ENCODE measurements around the gene HTRA2.

Gene HTRA2

DNA sequence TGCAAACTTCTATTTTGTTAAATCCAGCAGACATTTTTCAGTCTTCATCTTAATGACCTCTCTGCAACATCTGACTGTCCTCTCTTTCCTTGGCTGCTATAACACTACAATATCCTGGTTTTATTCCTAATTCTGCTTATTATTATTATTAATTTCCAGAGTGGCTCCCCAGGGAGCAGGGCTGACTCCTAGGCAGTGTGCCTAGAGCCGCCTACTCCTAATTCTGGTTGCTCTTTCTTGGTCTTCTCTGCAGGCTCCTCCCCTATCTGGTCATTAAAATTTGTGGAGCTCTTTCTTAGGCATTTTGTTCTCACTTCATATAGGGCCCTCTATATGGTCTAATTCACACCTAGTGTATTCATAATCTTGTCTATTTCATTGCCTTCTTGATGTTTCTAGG is 13.2 kb downstream of the HTRA2 start:
- no peak for DNase-seq (ENCODE audit: low read depth)
- H3K4me3 ChIP-seq (ENCODE audit: low read depth, low read length), result no peak overlapping the region
- TF ChIP-seq, protein P1, sequence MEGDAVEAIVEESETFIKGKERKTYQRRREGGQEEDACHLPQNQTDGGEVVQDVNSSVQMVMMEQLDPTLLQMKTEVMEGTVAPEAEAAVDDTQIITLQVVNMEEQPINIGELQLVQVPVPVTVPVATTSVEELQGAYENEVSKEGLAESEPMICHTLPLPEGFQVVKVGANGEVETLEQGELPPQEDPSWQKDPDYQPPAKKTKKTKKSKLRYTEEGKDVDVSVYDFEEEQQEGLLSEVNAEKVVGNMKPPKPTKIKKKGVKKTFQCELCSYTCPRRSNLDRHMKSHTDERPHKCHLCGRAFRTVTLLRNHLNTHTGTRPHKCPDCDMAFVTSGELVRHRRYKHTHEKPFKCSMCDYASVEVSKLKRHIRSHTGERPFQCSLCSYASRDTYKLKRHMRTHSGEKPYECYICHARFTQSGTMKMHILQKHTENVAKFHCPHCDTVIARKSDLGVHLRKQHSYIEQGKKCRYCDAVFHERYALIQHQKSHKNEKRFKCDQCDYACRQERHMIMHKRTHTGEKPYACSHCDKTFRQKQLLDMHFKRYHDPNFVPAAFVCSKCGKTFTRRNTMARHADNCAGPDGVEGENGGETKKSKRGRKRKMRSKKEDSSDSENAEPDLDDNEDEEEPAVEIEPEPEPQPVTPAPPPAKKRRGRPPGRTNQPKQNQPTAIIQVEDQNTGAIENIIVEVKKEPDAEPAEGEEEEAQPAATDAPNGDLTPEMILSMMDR (IDR thresholded peaks at IDR 0.05; ENCODE audit: low read depth, low read length), result no peak
- TF ChIP-seq POLR2A (IDR thresholded peaks at IDR 0.05; ENCODE audit: extremely low read depth, insufficient read length), result no peak
- no peak for TF ChIP-seq MYC (IDR thresholded peaks at IDR 0.05; ENCODE audit: low read depth, low read length)
- TF ChIP-seq, protein P2, sequence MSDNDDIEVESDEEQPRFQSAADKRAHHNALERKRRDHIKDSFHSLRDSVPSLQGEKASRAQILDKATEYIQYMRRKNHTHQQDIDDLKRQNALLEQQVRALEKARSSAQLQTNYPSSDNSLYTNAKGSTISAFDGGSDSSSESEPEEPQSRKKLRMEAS (IDR thresholded peaks at IDR 0.05; ENCODE audit: low read depth, low read length), result no peak

DNA sequence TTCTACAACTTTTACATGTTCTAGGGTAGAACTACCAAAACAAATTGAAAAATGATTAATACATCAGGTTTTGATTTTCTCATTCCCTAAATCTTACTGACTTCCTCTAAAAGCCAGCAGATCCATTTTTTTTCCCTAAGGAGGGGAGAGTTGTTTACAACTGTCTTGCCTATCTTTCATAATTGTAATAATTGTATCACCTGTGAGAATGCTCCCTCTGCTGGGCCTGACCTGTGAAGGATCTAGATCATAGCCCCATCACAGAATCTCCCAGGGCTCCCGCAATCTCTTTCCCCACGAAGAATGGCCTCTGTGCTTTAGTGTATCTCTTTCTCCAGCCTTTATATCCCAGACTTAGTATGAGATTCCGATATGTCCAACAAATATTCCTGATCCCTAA is 14.9 kb downstream of the HTRA2 start:
- TF ChIP-seq, protein P1 (IDR thresholded peaks at IDR 0.05; ENCODE audit: low read depth, low read length), result peak; percentile 6
- TF ChIP-seq, protein P2 (IDR thresholded peaks at IDR 0.05; ENCODE audit: low read depth, low read length), result no peak
- no peak for DNase-seq (ENCODE audit: low read depth)
- no peak overlapping the region for H3K4me3 ChIP-seq (ENCODE audit: low read depth, low read length)

DNA sequence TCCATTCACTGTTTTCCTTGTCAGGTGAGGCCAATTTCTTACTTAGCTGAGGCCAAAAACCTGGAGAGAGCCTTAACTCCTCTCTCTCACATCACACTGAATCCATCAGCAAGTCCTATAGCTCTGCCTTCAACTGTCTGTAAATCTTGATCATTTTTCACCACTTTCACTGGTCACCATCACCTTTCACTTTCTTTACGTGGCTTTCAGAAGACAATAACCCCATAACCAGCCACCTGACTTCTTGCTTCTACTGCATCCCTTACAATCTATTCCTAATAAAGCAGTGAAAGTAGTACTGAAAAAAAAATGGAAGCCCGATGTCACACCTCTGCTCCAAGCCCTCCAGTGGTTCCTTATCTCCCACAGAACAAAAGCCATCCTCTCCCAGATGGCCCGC is 16.3 kb downstream of the HTRA2 start:
- H3K4me3 ChIP-seq (ENCODE audit: low read depth, low read length), result no peak overlapping the region
- TF ChIP-seq POLR2A (IDR thresholded peaks at IDR 0.05; ENCODE audit: extremely low read depth, insufficient read length), result no peak
- TF ChIP-seq MYC (IDR thresholded peaks at IDR 0.05; ENCODE audit: low read depth, low read length), result no peak
- TF ChIP-seq, protein P2 (IDR thresholded peaks at IDR 0.05; ENCODE audit: low read depth, low read length), result no peak
- TF ChIP-seq, protein P1 (IDR thresholded peaks at IDR 0.05; ENCODE audit: low read depth, low read length), result no peak
- no peak for DNase-seq (ENCODE audit: low read depth)

DNA sequence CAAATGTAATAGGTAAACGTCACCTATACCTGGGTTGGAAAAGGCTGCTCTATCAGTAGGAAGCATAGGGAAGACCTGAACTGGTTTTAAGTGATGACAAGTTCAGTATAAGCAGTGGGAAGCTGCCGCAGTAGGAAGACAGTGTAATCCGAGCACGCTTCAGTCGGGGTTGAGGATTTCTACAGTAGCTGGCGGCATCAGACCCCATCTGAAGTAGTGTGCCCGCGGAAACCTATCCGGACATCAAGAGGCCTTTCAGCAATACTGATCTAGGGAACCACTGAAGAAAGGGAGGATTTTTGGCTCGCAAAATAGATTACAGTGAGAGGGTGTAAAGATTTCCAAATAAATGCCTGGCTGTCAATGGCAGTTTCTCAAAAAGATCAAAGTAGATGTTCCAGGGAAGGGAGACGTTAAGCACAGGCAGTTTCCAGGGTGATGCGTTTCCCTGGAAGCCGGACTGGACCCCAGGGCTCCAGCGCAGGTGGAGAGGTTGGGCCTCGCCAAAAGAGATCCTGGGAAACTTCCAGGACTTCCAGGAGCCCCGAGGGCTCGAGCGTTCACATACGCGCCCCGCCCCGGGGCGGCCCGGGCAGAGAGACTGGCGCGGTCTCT is 18.7 kb downstream of the HTRA2 start:
- peak overlapping the region; percentile 54 for H3K4me3 ChIP-seq (ENCODE audit: low read depth, low read length)
- no peak for DNase-seq (ENCODE audit: low read depth)
- TF ChIP-seq, protein P1 (IDR thresholded peaks at IDR 0.05; ENCODE audit: low read depth, low read length), result no peak
- TF ChIP-seq, protein P2 (IDR thresholded peaks at IDR 0.05; ENCODE audit: low read depth, low read length), result no peak
- no peak for TF ChIP-seq POLR2A (IDR thresholded peaks at IDR 0.05; ENCODE audit: extremely low read depth, insufficient read length)

DNA sequence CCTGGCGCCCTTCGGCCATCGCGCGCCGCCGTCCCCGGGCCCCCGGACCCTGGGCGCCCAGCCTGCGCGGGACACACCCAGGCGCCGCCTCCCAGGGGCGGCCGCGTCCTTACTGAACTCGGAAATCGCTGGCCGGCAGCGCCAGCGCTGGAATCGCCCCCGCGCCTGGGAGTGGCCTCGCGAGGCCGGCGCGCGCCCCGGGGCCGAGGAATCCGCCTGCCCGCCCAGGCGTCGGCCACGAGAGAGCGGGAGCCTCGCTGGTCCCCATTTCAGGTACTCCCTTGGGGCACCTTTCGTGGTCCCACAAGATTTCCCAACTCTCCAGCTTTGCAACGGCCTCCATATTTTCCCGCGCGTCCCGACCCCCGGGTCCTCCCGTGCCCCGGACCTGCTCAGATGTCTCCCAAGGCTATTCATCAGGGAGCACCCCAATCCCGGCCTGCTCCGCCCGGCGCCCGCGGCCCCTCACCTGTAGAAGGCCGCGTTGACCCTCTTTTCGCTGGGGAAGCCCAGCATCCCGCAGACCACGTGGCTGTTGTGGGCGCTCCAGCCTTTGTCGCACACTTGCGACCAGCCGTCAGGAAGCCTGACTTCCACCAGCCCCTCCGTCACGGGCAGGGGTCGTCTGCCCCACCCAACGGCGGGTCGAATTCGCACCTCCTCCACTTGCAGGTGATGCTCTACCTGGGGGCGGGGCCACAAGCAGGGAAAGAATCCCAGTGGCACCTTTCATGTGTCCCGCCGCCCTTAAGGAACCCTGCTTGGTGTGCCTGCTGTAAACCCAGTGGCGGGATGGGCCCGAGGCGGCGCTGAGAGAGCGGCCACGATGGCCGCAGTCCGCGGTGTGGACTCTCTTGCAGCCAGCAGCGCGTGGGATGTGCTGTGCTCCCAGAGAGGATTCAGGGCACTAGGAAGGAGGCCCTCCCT is 19.4 kb downstream of the HTRA2 start:
- DNase-seq (ENCODE audit: low read depth), result peak; percentile 88
- TF ChIP-seq, protein P1 (IDR thresholded peaks at IDR 0.05; ENCODE audit: low read depth, low read length), result no peak
- TF ChIP-seq MYC (IDR thresholded peaks at IDR 0.05; ENCODE audit: low read depth, low read length) (peak; percentile 85; the same call in 1 of the 2 replicates), POLR2A (IDR thresholded peaks at IDR 0.05; ENCODE audit: extremely low read depth, insufficient read length) (peak; percentile 66)
- TF ChIP-seq, protein P2 (IDR thresholded peaks at IDR 0.05; ENCODE audit: low read depth, low read length), result peak; percentile 94

More for the DNA sequence above, 19.4 kb downstream of the HTRA2 start:
- H3K4me3 ChIP-seq (ENCODE audit: low read depth, low read length), result peak overlapping the region; percentile 77
